K562 (cell line): ENCODE data around the gene CFD. TPM values are rescaled to one million over a fixed set of nuclear protein-coding genes. Genes with fewer than 3 reads are reported as not detected.
A peak's percentile ranks its signal among the peaks of the same experiment; 100 is the strongest.

Source experiments
- ATAC-seq: fragments of 200-7000 bp; cut with Tn5 transposase; 3 replicates; pipeline ENCODE4 v1.9.1; 2020; ENCODE audit warnings: moderate library complexity
- BruUV-seq: library from RNA; stranded (reverse); fragments of 400-500 nt; replicated peaks from 2 replicates; lab custom pipeline; 2021; lab: Mats Ljungman, UMichigan
- CTCF ChIA-PET: fragments of 300-600 bp; formaldehyde crosslinking; extraction: SDS; loops from one replicate; lab custom pipeline; 2021; ENCODE audit warnings: low intra/inter-chr PET ratio; lab: Yijun Ruan, JAX
- POLR2A ChIA-PET: fragments of 300-600, 350-650 bp; sonication (Branson Sonifier 250); formaldehyde crosslinking; extraction: SDS; loops from one replicate; lab custom pipeline; 2021; ENCODE audit warnings: antibody characterized with exemption, inconsistent platforms; lab: Yijun Ruan, JAX
- DNase-seq, 4 experiments: peaks; one replicate each; pipeline versions ENCODE4 v3.0.0 to v3.0.0-alpha.2; 2011 to 2018; ENCODE audit warnings: low spot score in 3 of 4, mixed read lengths in 3 of 4; ENCODE audit errors: extremely low read depth in 1 of 4
- FAIRE-seq: peaks from 2 replicates; lab custom pipeline; 2011; peaks lifted over from hg19 to GRCh38; lab: Jason Lieb, UNC
- H2AFZ ChIP-seq: 2 replicates; pipeline ENCODE4 v1.6.0; 2011; ENCODE audit warnings: low read depth, low read length, control low read depth, inconsistent platforms
- H3K27ac ChIP-seq: fragments of 200-600 bp; 3 replicates; pipeline ENCODE4 v1.8.0; 2011; ENCODE audit warnings: low read depth, mild to moderate bottlenecking, control low read depth, inconsistent platforms, low read length, moderate library complexity, mixed read lengths; ENCODE audit errors: extremely low read depth
- H3K27me3 ChIP-seq, 2 experiments: fragments of 300-600 bp in 1 of 2; 2 replicates in 1 of 2; 3 replicates in 1 of 2; pipeline versions ENCODE4 v1.6.0 to v1.8.0; 2011; ENCODE audit warnings: inconsistent platforms in 2 of 2, low read length in 2 of 2, mild to moderate bottlenecking in 1 of 2, mixed read lengths in 1 of 2, moderate library complexity in 1 of 2; ENCODE audit not compliant: control insufficient read depth in 2 of 2, insufficient read depth in 2 of 2
- H3K36me3 ChIP-seq: fragments of 300-600 bp; 3 replicates; pipeline ENCODE4 v1.8.0; 2011; ENCODE audit warnings: mild to moderate bottlenecking, low read length, inconsistent platforms; ENCODE audit not compliant: control insufficient read depth, insufficient read depth
- H3K4me1 ChIP-seq, 2 experiments: fragments of 200-600 bp in 1 of 2; replicated peaks in 1 of 2; 2 replicates in 1 of 2; 3 replicates in 1 of 2; pipeline versions ENCODE4 v1.5.1 to v1.8.0; 2011; ENCODE audit warnings: inconsistent platforms in 2 of 2, low read length in 2 of 2, mild to moderate bottlenecking in 1 of 2, mixed read lengths in 1 of 2, moderate library complexity in 1 of 2; ENCODE audit not compliant: control insufficient read depth in 2 of 2, insufficient read depth in 2 of 2
- H3K4me2 ChIP-seq: 2 replicates; pipeline ENCODE4 v1.6.1; 2011; ENCODE audit warnings: low read length, control low read depth, inconsistent platforms, mixed read lengths; ENCODE audit not compliant: insufficient read depth
- H3K4me3 ChIP-seq: fragments of 200-600 bp; sonication (generic), shearing (Covaris generic); 2 replicates; pipeline ENCODE4 v1.5.1; 2016; ENCODE audit warnings: control low read depth, inconsistent platforms
- H3K79me2 ChIP-seq: fragments of 200-600 bp; 3 replicates; pipeline ENCODE4 v1.8.0; 2011; ENCODE audit warnings: low read length, inconsistent platforms; ENCODE audit not compliant: control insufficient read depth, insufficient read depth
- H3K9ac ChIP-seq, 2 experiments: 2 replicates each; pipeline versions ENCODE4 v1.6.0 to v1.6.1; 2011; ENCODE audit warnings: low read depth in 2 of 2, low read length in 2 of 2, control low read depth in 1 of 2, inconsistent platforms in 1 of 2, mild to moderate bottlenecking in 1 of 2, mixed read lengths in 1 of 2; ENCODE audit not compliant: insufficient read depth in 1 of 2
- H3K9me1 ChIP-seq: one replicate; pipeline ENCODE4 v1.6.0; 2011; ENCODE audit warnings: inconsistent platforms, mild to moderate bottlenecking, low read length, moderate library complexity; ENCODE audit not compliant: control insufficient read depth, insufficient read depth
- H3K9me3 ChIP-seq: replicated peaks from 2 replicates; pipeline ENCODE4 v1.5.1; 2011; ENCODE audit warnings: low read depth, low read length, inconsistent platforms; ENCODE audit not compliant: control insufficient read depth, insufficient read depth
- H4K20me1 ChIP-seq: replicated peaks from 2 replicates; pipeline ENCODE4 v1.6.1; 2011; ENCODE audit warnings: low read length, inconsistent platforms, mixed read lengths; ENCODE audit not compliant: control insufficient read depth, insufficient read depth
- ARNT ChIP-seq, 2 experiments: fragments of 450-650 bp; IDR thresholded peaks; 2 replicates each; pipeline ENCODE4 v1.6.1; 2016; ENCODE audit warnings: mild to moderate bottlenecking in 1 of 2
- KDM1A ChIP-seq, 2 experiments: fragments of 450-650 bp; IDR thresholded peaks; 2 replicates each; pipeline ENCODE4 v1.6.1; 2016; ENCODE audit warnings: mild to moderate bottlenecking in 2 of 2
- MTA1 ChIP-seq: fragments of 450-650 bp; IDR thresholded peaks from 2 replicates; pipeline ENCODE4 v1.6.1; 2017; ENCODE audit warnings: borderline replicate concordance
- NCOA4 ChIP-seq: fragments of 450-650 bp; IDR thresholded peaks from 2 replicates; pipeline ENCODE4 v1.6.1; 2018; ENCODE audit warnings: mild to moderate bottlenecking; ENCODE audit not compliant: partially characterized antibody
- POLR3A ChIP-seq: IDR thresholded peaks from 2 replicates; pipeline ENCODE4 v1.6.1; 2011; ENCODE audit warnings: borderline replicate concordance, mild to moderate bottlenecking, moderate library complexity; ENCODE audit not compliant: insufficient read length, insufficient read depth; ENCODE audit errors: extremely low read depth
- ZFX ChIP-seq: sonication (generic); formaldehyde crosslinking; IDR thresholded peaks from 2 replicates; pipeline ENCODE4 v1.8.0; 2022; ENCODE audit warnings: mild to moderate bottlenecking, missing genetic modification reagents, moderate library complexity
- ZKSCAN8 ChIP-seq: fragments of 200-800 bp; sonication (Bioruptor generic); IDR thresholded peaks from 2 replicates; pipeline ENCODE4 v1.6.1; 2016; ENCODE audit warnings: missing genetic modification characterization, missing compliant biosample characterization
- ZNF121 ChIP-seq: sonication (generic); formaldehyde crosslinking; conservative IDR thresholded peaks from 2 replicates; pipeline ENCODE4 v1.8.0; 2022; ENCODE audit warnings: missing genetic modification reagents
- ZNF253 ChIP-seq: fragments of 250-450 bp; sonication (Bioruptor Pico); conservative IDR thresholded peaks from 2 replicates; pipeline ENCODE4 v1.6.1; 2021; ENCODE audit warnings: mild to moderate bottlenecking
- ZNF551 ChIP-seq: fragments of 250-450 bp; sonication (Bioruptor Pico); IDR thresholded peaks from 2 replicates; pipeline ENCODE4 v1.5.0; 2021; ENCODE audit warnings: mild to moderate bottlenecking, moderate library complexity
- ZNF644 ChIP-seq: fragments of 200-800 bp; sonication (Bioruptor generic); IDR thresholded peaks from 2 replicates; pipeline ENCODE4 v1.6.1; 2016; ENCODE audit warnings: low read depth, missing genetic modification characterization, missing compliant biosample characterization
- WGBS: fragments of 100-300 bp; shearing (Covaris generic); methylation state at CpG from one replicate; pipeline ENCODE4 v1.1.6; 2016; ENCODE audit warnings: low coverage, mixed read lengths; ENCODE audit not compliant: insufficient coverage; ENCODE audit errors: missing lambda C conversion rate; 5-methylcytosine and 5-hydroxymethylcytosine counted together
- in situ Hi-C: fragments of 300-500 bp; cut with MboI; formaldehyde crosslinking; loops from 4 replicates; pipeline ENCODE4 v1.15.0; 2018; ENCODE audit warnings: inconsistent platforms, mixed read lengths
- intact Hi-C: fragments of 100-400 bp; cut with micrococcal nuclease; formaldehyde crosslinking; loops from 2 replicates; pipeline ENCODE4 v1.14.2; 2022
- polyA plus RNA-seq, 8 experiments: library from polyadenylated mRNA; depleted of rRNA in 4 of 8; stranded (reverse) in 5 of 8; unstranded in 3 of 8; fragments of >200 nt; fragmentation: Nextera tagmentation in 2 of 8; fragmentation: Illumina TruSeq in 1 of 8; extraction: Ambion mirVana in 2 of 8; extraction: Trizol in 1 of 8; gene quantifications; 2 replicates each; pipeline versions ENCODE4 v1.2.1 to v1.2.3, GENCODE V29; 2011 to 2014; ENCODE audit warnings: inconsistent platforms in 1 of 8, missing spikeins in 1 of 8
- total RNA-seq, 7 experiments: library from RNA; depleted of rRNA in 6 of 7; stranded (reverse); fragments of >200 nt in 6 of 7; fragmentation: Illumina TruSeq in 2 of 7; extraction: Trizol in 2 of 7; gene quantifications; 2 replicates each; pipeline versions ENCODE4 v1.2.1 to v1.2.3, GENCODE V29; 2011 to 2021; ENCODE audit warnings: low replicate concordance in 1 of 7
- TF ChIP-seq, protein P1 (sequence below): fragments of 450-650 bp; IDR thresholded peaks from 2 replicates; pipeline ENCODE4 v1.6.1; 2016; ENCODE audit warnings: antibody characterized with exemption
- TF ChIP-seq, protein P2 (sequence below): fragments of 450-650 bp; conservative IDR thresholded peaks from 2 replicates; pipeline ENCODE4 v1.6.1; 2016; ENCODE audit warnings: missing genetic modification characterization, low read depth, mild to moderate bottlenecking, missing compliant biosample characterization, moderate library complexity
- TF ChIP-seq, protein P3 (sequence below), 2 experiments: IDR thresholded peaks in 1 of 2; conservative IDR thresholded peaks in 1 of 2; 2 replicates each; pipeline ENCODE4 v1.6.1; 2016; ENCODE audit warnings: low read depth in 2 of 2, mild to moderate bottlenecking in 1 of 2, missing compliant biosample characterization in 1 of 2, missing genetic modification characterization in 1 of 2, moderate library complexity in 1 of 2

The CFD gene
- total and polyA plus RNA-seq, 9 of the 15 experiments (the other 6 are each of a cell fraction or from before 2014, with no cell fraction given) = 0.52 to 59.4 (median 7.6) TPM

DNA sequence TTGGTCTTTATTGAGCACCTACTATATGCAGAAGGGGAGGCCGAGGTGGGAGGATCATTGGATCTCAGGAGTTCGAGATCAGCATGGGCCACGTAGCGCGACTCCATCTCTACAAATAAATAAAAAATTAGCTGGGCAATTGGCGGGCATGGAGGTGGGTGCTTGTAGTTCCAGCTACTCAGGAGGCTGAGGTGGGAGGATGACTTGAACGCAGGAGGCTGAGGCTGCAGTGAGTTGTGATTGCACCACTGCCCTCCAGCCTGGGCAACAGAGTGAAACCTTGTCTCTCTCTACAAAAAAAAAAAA, 3.8 kb downstream of the CFD start:
- ChIA-PET CTCF (interaction anchor here (0.6 kb wide), 2 partner anchors 88 to 933 kb away, joined by 3 to 4 read pairs; no protein-coding TSS in a partner anchor), POLR2A (interaction anchor here (0.5 to 1.6 kb wide), 4 partner anchors 44 to 226 kb away, joined by 3 to 5 read pairs (median 4); no protein-coding TSS in a partner anchor)
- H4K20me1 ChIP-seq = no peaks in the 10 kb centered on the region
- peaks cover 29% of the 10 kb centered on the region; the same call in 2 of the 3 replicates for H3K36me3 ChIP-seq
- BruUV-seq = no TSS peak
- no peak for FAIRE-seq
- no peak overlapping the region; the same call in 1 of the 2 replicates for H2AFZ ChIP-seq
- H3K4me2 ChIP-seq = peak overlapping the region; percentile 72
- no peak for TF ChIP-seq MTA1
- no peak for TF ChIP-seq ZNF121 (CRISPR knock-in tag)
- TF ChIP-seq, protein P1, sequence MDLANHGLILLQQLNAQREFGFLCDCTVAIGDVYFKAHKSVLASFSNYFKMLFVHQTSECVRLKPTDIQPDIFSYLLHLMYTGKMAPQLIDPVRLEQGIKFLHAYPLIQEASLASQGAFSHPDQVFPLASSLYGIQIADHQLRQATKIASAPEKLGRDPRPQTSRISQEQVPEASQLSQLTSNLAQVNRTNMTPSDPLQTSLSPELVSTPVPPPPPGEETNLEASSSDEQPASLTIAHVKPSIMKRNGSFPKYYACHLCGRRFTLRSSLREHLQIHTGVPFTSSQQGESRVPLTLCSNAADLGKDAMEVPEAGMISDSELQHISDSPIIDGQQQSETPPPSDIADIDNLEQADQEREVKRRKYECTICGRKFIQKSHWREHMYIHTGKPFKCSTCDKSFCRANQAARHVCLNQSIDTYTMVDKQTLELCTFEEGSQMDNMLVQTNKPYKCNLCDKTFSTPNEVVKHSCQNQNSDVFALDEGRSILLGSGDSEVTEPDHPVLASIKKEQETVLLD = no peak
- 0 out of 2 replicates have a peak, but pooled peaks have one; percentile 12 for TF ChIP-seq ZFX (CRISPR knock-in tag)
- TF ChIP-seq ZNF551 (CRISPR knock-in tag) = no peak
- TF ChIP-seq KDM1A (IDR thresholded peaks at IDR 0.05) = peak; percentile 48 to 52; a peak in 3 of 4 replicates
- TF ChIP-seq ZKSCAN8 (CRISPR knock-in tag) = peak; percentile 90; the same call in 1 of the 2 replicates
- TF ChIP-seq ZNF253 (CRISPR knock-in tag) = no peak
- TF ChIP-seq, protein P2, sequence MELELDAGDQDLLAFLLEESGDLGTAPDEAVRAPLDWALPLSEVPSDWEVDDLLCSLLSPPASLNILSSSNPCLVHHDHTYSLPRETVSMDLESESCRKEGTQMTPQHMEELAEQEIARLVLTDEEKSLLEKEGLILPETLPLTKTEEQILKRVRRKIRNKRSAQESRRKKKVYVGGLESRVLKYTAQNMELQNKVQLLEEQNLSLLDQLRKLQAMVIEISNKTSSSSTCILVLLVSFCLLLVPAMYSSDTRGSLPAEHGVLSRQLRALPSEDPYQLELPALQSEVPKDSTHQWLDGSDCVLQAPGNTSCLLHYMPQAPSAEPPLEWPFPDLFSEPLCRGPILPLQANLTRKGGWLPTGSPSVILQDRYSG = no peak
- peak in 1 of 2 experiments; percentile 22; a peak in 1 of 4 replicates for TF ChIP-seq ARNT (IDR thresholded peaks at IDR 0.05)
- TF ChIP-seq POLR3A = no peak
- TF ChIP-seq, protein P3, sequence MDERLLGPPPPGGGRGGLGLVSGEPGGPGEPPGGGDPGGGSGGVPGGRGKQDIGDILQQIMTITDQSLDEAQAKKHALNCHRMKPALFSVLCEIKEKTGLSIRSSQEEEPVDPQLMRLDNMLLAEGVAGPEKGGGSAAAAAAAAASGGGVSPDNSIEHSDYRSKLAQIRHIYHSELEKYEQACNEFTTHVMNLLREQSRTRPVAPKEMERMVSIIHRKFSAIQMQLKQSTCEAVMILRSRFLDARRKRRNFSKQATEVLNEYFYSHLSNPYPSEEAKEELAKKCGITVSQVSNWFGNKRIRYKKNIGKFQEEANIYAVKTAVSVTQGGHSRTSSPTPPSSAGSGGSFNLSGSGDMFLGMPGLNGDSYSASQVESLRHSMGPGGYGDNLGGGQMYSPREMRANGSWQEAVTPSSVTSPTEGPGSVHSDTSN (CRISPR knock-in tag; IDR thresholded peaks at IDR 0.05; ENCODE audit: low read depth) = no peak
- TF ChIP-seq, protein P3 (tag; conservative IDR thresholded peaks at IDR 0.05; ENCODE audit: low read depth) = no peak
- TF ChIP-seq NCOA4 = no peak
- TF ChIP-seq ZNF644 (tag) = no peak
- peaks cover 25 to 77% of the 10 kb centered on the region in 2 experiments for H3K4me1 ChIP-seq
- no peaks in the 10 kb centered on the region for H3K9me3 ChIP-seq
- 74% methylated on average over 6 of the region's 7 CpGs for WGBS
- in situ Hi-C loops = no loop called here
- H3K27me3 ChIP-seq = no peaks in the 10 kb centered on the region
- H3K9me1 ChIP-seq = no peaks in the 10 kb centered on the region
- DNase-seq = no peak
- peak overlapping the region; percentile 36; the same call in 1 of the 2 replicates for H3K4me3 ChIP-seq
- ATAC-seq = no peak
- H3K9ac ChIP-seq = peak overlapping the region; percentile 57 to 76; a peak in 3 of 4 replicates
- peaks cover 12% of the 10 kb centered on the region for H3K79me2 ChIP-seq
- peak overlapping the region; percentile 91 for H3K27ac ChIP-seq
- intact Hi-C loops = loop anchor here (2.0 to 5.0 kb wide), 3 partner anchors 92 to 379 kb away; partner anchors contain the start of genes ATP5F1D and WDR18
